ENCODE measurements around the gene BRI3. TPM values are rescaled to one million over a fixed set of nuclear protein-coding genes. Genes with fewer than 3 reads are reported as not detected.

Gene BRI3
- total and polyA plus RNA-seq, 12 donors: 50.2 to 379 (median 182) TPM

GRCh38 chr7:98280296-98280695 lies 1.2 kb upstream of the BRI3 start:
- 48 to 59% (median 52%) methylated on average over 7 of the region's 7 CpGs for WGBS, 4 donors
- intact Hi-C loops (cut with DNase I): no loop called here

GRCh38 chr7:98281757-98282606 lies 496 bp downstream of the BRI3 start:
- TF ChIP-seq POLR2A (IDR thresholded peaks at IDR 0.05) (no peak), CTCF (IDR thresholded peaks at IDR 0.05) (no peak)
- intact Hi-C loops (cut with DNase I): no loop called here

More at GRCh38 chr7:98280296-98280695, 1.2 kb upstream of the BRI3 start:
- H3K27ac ChIP-seq: peak overlapping the region in 3 of 5 donors; percentile 73 to 98 (median 90)
- H3K4me1 ChIP-seq (replicated peaks in 1 of 2): peaks cover 30 to 33% of the 10 kb centered on the region in 2 donors
- no peak for DNase-seq
- no peaks in the 10 kb centered on the region for H3K9me3 ChIP-seq (replicated peaks in 1 of 3)
- H3K27me3 ChIP-seq: no peaks in the 10 kb centered on the region
- H3K36me3 ChIP-seq (replicated peaks in 1 of 2): no peaks in the 10 kb centered on the region
- no peak for TF ChIP-seq POLR2A (IDR thresholded peaks at IDR 0.05)
- no peak for TF ChIP-seq CTCF (IDR thresholded peaks at IDR 0.05)
- H3K4me3 ChIP-seq: peak overlapping the region in 1 of 4 donors; percentile 73

GRCh38 chr7:98282703-98283102 lies 1.2 kb downstream of the BRI3 start:
- TF ChIP-seq CTCF (IDR thresholded peaks at IDR 0.05) (no peak), POLR2A (IDR thresholded peaks at IDR 0.05) (no peak)
- Histone ChIP-seq H3K4me1 (replicated peaks in 1 of 2) (peaks cover 51 to 54% of the 10 kb centered on the region in 2 donors), H3K27me3 (no peaks in the 10 kb centered on the region), H3K27ac (peak overlapping the region; percentile 79 to 98 (median 91)), H3K9me3 (replicated peaks in 1 of 3) (no peaks in the 10 kb centered on the region), H3K4me3 (peak overlapping the region; percentile 1 to 91 (median 69)), H3K36me3 (replicated peaks in 1 of 2) (no peaks in the 10 kb centered on the region)
- intact Hi-C loops (cut with DNase I): no loop called here
- WGBS, 4 donors: 15 to 41% (median 26%) methylated on average over 16 of the region's 16 CpGs
- no peak for DNase-seq

More at GRCh38 chr7:98281757-98282606, 496 bp downstream of the BRI3 start:
- Histone ChIP-seq H3K9me3 (replicated peaks in 1 of 3) (no peaks in the 10 kb centered on the region), H3K27ac (peak overlapping the region; percentile 79 to 98 (median 91)), H3K36me3 (replicated peaks in 1 of 2) (no peaks in the 10 kb centered on the region), H3K4me1 (replicated peaks in 1 of 2) (peaks cover 44 to 47% of the 10 kb centered on the region in 2 donors), H3K4me3 (peak overlapping the region; percentile 1 to 91 (median 69)), H3K27me3 (no peaks in the 10 kb centered on the region)
- peak in 5 of 7 donors; percentile 64 to 72 (median 68) for DNase-seq
- 1 to 5% (median 1%) methylated on average over 24 to 77 of the region's 77 CpGs; no CpG with 5 or more reads in 1 of the 4 donors for WGBS, 4 donors

- intact Hi-C loops (cut with DNase I): no loop called here
- Histone ChIP-seq H3K27ac (peak overlapping the region; percentile 47 to 98 (median 91)), H3K36me3 (replicated peaks in 1 of 2) (peaks cover 0 to 5% of the 10 kb centered on the region in 2 donors), H3K4me1 (replicated peaks in 1 of 2) (peaks cover 54 to 57% of the 10 kb centered on the region in 2 donors), H3K9me3 (replicated peaks in 1 of 3) (no peaks in the 10 kb centered on the region), H3K27me3 (no peaks in the 10 kb centered on the region), H3K4me3 (peak overlapping the region in 3 of 4 donors; percentile 1 to 91 (median 73))
- TF ChIP-seq CTCF (IDR thresholded peaks at IDR 0.05) (no peak), POLR2A (IDR thresholded peaks at IDR 0.05) (peak in 1 of 2 donors; percentile 48)
- 25 to 52% (median 46%) methylated on average over 12 to 19 of the region's 19 CpGs for WGBS, 4 donors
- DNase-seq: peak in 6 of 7 donors; percentile 55 to 72 (median 66)
Observed at GRCh38 chr7:98283127-98283886, 1.8 kb downstream of the BRI3 start.
